Activated T-cell treated with anti-CD3 and anti-CD28 coated beads, Interleukin-2, amount 50 U/mL, for 72 hours (primary cell): ENCODE measurements around the gene LRMDA. TPM values are rescaled to one million over a fixed set of nuclear protein-coding genes. Genes with fewer than 3 reads are reported as not detected.

ENCODE experiments used
- ATAC-seq, 2 donors: fragments of 150-1000 bp; cut with Tn5 transposase; replicated peaks in 1 of 2; 2 replicates each; pipeline ENCODE4 v1.10.0; 2021; ENCODE audit warnings: moderate library complexity in 2 of 2, mild to moderate bottlenecking in 1 of 2
- DNase-seq, 2 donors: peaks; one replicate each; pipeline ENCODE4 v3.0.0; 2021 to 2022; ENCODE audit warnings: mixed read lengths in 1 of 2
- H3K27ac Mint-ChIP-seq: one replicate; pipeline ENCODE4 v1.8.0; 2022; ENCODE audit warnings: mild to moderate bottlenecking, moderate library complexity, mixed read lengths
- H3K27me3 Mint-ChIP-seq: one replicate; pipeline ENCODE4 v1.8.0; 2022; ENCODE audit warnings: low read depth, mixed read lengths
- H3K36me3 Mint-ChIP-seq, 2 donors: one replicate each; pipeline ENCODE4 v1.8.0; 2022; ENCODE audit warnings: mixed read lengths in 2 of 2, mild to moderate bottlenecking in 1 of 2; ENCODE audit not compliant: insufficient read depth in 2 of 2
- H3K4me1 Mint-ChIP-seq: one replicate; pipeline ENCODE4 v1.8.0; 2022; ENCODE audit warnings: low read depth, mixed read lengths
- H3K4me3 Mint-ChIP-seq, 2 donors: one replicate each; pipeline ENCODE4 v1.8.0; 2022; ENCODE audit warnings: mild to moderate bottlenecking in 2 of 2, mixed read lengths in 2 of 2, moderate library complexity in 2 of 2
- H3K9me3 Mint-ChIP-seq, 2 donors: one replicate each; pipeline ENCODE4 v1.8.0; 2022; ENCODE audit warnings: mixed read lengths in 2 of 2
- total RNA-seq, 2 donors: library from RNA; stranded (reverse); gene quantifications; one replicate each; pipeline ENCODE4 v1.2.3, GENCODE V29; 2022

The LRMDA gene
- total RNA-seq, 2 donors from 2014 or later, result not detected

- Mint-ChIP-seq H3K4me3 (no peak overlapping the region), H3K9me3 (no peaks in the 10 kb centered on the region), H3K36me3 (no peaks in the 10 kb centered on the region), H3K27me3 (no peaks in the 10 kb centered on the region), H3K27ac (no peak overlapping the region), H3K4me1 (no peaks in the 10 kb centered on the region)
- DNase-seq, result no peak
- no peak for ATAC-seq
Measured at GRCh38 chr10:75544386-75544785, 113.0 kb downstream of the LRMDA start.

GRCh38 chr10:75544993-75545706 is 113.7 kb downstream of the LRMDA start:
- Mint-ChIP-seq H3K27ac (no peak overlapping the region), H3K4me1 (no peaks in the 10 kb centered on the region)
- no peak for ATAC-seq

GRCh38 chr10:75546004-75546403 is 114.6 kb downstream of the LRMDA start:
- Mint-ChIP-seq H3K36me3 (no peaks in the 10 kb centered on the region), H3K4me3 (no peak overlapping the region), H3K27me3 (no peaks in the 10 kb centered on the region), H3K4me1 (no peaks in the 10 kb centered on the region), H3K27ac (no peak overlapping the region), H3K9me3 (no peaks in the 10 kb centered on the region)
- ATAC-seq (no peak), DNase-seq (no peak)

More at GRCh38 chr10:75544993-75545706, 113.7 kb downstream of the LRMDA start:
- Mint-ChIP-seq H3K27me3 (no peaks in the 10 kb centered on the region), H3K36me3 (no peaks in the 10 kb centered on the region), H3K4me3 (no peak overlapping the region), H3K9me3 (no peaks in the 10 kb centered on the region)
- no peak for DNase-seq

- Mint-ChIP-seq H3K27ac (no peak overlapping the region), H3K36me3 (no peaks in the 10 kb centered on the region), H3K4me3 (no peak overlapping the region), H3K4me1 (no peaks in the 10 kb centered on the region), H3K9me3 (peaks cover 2% of the 10 kb centered on the region in 2 donors), H3K27me3 (no peaks in the 10 kb centered on the region)
- DNase-seq (no peak), ATAC-seq (no peak)
Measured at GRCh38 chr10:75547391-75548298, 116.2 kb downstream of the LRMDA start.

- Mint-ChIP-seq H3K36me3 (no peaks in the 10 kb centered on the region), H3K4me3 (no peak overlapping the region), H3K27me3 (no peaks in the 10 kb centered on the region), H3K9me3 (peaks cover 2% of the 10 kb centered on the region in 2 donors), H3K4me1 (no peaks in the 10 kb centered on the region), H3K27ac (no peak overlapping the region)
- ATAC-seq, result no peak
- DNase-seq, result no peak
Measured at GRCh38 chr10:75548356-75548755, 116.9 kb downstream of the LRMDA start.

GRCh38 chr10:75550191-75550590 is 118.8 kb downstream of the LRMDA start:
- no peaks in the 10 kb centered on the region for H3K4me1 Mint-ChIP-seq
- H3K36me3 Mint-ChIP-seq, result no peaks in the 10 kb centered on the region
- H3K4me3 Mint-ChIP-seq, result no peak overlapping the region
- DNase-seq, result no peak
- H3K27me3 Mint-ChIP-seq, result peaks cover 13% of the 10 kb centered on the region
- H3K9me3 Mint-ChIP-seq, result peaks cover 2% of the 10 kb centered on the region in 2 donors
- H3K27ac Mint-ChIP-seq, result no peak overlapping the region
- no peak for ATAC-seq

- Mint-ChIP-seq H3K27ac (no peak overlapping the region), H3K27me3 (peaks cover 16% of the 10 kb centered on the region), H3K4me1 (no peaks in the 10 kb centered on the region), H3K4me3 (no peak overlapping the region), H3K9me3 (peaks cover 2% of the 10 kb centered on the region in 2 donors), H3K36me3 (no peaks in the 10 kb centered on the region)
- DNase-seq (no peak), ATAC-seq (no peak)
Measured at GRCh38 chr10:75552171-75552570, 120.7 kb downstream of the LRMDA start.

GRCh38 chr10:75553550-75553949 is 122.1 kb downstream of the LRMDA start:
- Mint-ChIP-seq H3K36me3 (no peaks in the 10 kb centered on the region), H3K4me1 (no peaks in the 10 kb centered on the region), H3K27me3 (peaks cover 16% of the 10 kb centered on the region), H3K27ac (no peak overlapping the region), H3K9me3 (peaks cover 2% of the 10 kb centered on the region in 2 donors), H3K4me3 (no peak overlapping the region)
- DNase-seq, result no peak
- no peak for ATAC-seq

GRCh38 chr10:75555323-75555722 is 123.9 kb downstream of the LRMDA start:
- Mint-ChIP-seq H3K27ac (no peak overlapping the region), H3K4me1 (no peaks in the 10 kb centered on the region), H3K9me3 (peaks cover 2% of the 10 kb centered on the region in 2 donors), H3K4me3 (no peak overlapping the region), H3K27me3 (peaks cover 16% of the 10 kb centered on the region), H3K36me3 (no peaks in the 10 kb centered on the region)
- DNase-seq (no peak), ATAC-seq (no peak)

GRCh38 chr10:75556320-75556719 is 124.9 kb downstream of the LRMDA start:
- Mint-ChIP-seq H3K4me1 (no peaks in the 10 kb centered on the region), H3K27me3 (peaks cover 16% of the 10 kb centered on the region), H3K36me3 (no peaks in the 10 kb centered on the region), H3K4me3 (no peak overlapping the region), H3K9me3 (peaks cover 2% of the 10 kb centered on the region in 2 donors), H3K27ac (no peak overlapping the region)
- DNase-seq (no peak), ATAC-seq (no peak)

GRCh38 chr10:75565286-75566251 is 134.1 kb downstream of the LRMDA start:
- Mint-ChIP-seq H3K27me3 (no peaks in the 10 kb centered on the region), H3K27ac (no peak overlapping the region), H3K9me3 (peaks cover 3 to 6% of the 10 kb centered on the region in 2 donors), H3K4me1 (no peaks in the 10 kb centered on the region), H3K4me3 (no peak overlapping the region), H3K36me3 (peaks cover 0 to 2% of the 10 kb centered on the region in 2 donors)
- ATAC-seq, result no peak
- DNase-seq, result no peak

GRCh38 chr10:75568450-75569130 is 137.2 kb downstream of the LRMDA start:
- no peak for ATAC-seq
- no peak for DNase-seq

More at GRCh38 chr10:75568450-75569130, 137.2 kb downstream of the LRMDA start:
- no peaks in the 10 kb centered on the region for H3K27me3 Mint-ChIP-seq
- peaks cover 0 to 1% of the 10 kb centered on the region in 2 donors for H3K36me3 Mint-ChIP-seq
- H3K27ac Mint-ChIP-seq, result no peak overlapping the region
- H3K9me3 Mint-ChIP-seq, result peaks cover 4 to 11% of the 10 kb centered on the region in 2 donors
- no peaks in the 10 kb centered on the region for H3K4me1 Mint-ChIP-seq
- no peak overlapping the region for H3K4me3 Mint-ChIP-seq
